HG03521 (cell line): ENCODE data around the gene AARS1.
"Not testable (repeated sequence)": the region's sequence is repeated elsewhere in the genome, so short reads cannot be mapped to it uniquely, and the experiment has no call there.

ENCODE experiments used
- ATAC-seq: cut with Tn5 transposase; IDR thresholded peaks from one replicate; pipeline ENCODE4 v1.9.1; 2021; ENCODE audit warnings: mild to moderate bottlenecking, moderate library complexity; ENCODE audit not compliant: unreplicated experiment

Gene AARS1

DNA sequence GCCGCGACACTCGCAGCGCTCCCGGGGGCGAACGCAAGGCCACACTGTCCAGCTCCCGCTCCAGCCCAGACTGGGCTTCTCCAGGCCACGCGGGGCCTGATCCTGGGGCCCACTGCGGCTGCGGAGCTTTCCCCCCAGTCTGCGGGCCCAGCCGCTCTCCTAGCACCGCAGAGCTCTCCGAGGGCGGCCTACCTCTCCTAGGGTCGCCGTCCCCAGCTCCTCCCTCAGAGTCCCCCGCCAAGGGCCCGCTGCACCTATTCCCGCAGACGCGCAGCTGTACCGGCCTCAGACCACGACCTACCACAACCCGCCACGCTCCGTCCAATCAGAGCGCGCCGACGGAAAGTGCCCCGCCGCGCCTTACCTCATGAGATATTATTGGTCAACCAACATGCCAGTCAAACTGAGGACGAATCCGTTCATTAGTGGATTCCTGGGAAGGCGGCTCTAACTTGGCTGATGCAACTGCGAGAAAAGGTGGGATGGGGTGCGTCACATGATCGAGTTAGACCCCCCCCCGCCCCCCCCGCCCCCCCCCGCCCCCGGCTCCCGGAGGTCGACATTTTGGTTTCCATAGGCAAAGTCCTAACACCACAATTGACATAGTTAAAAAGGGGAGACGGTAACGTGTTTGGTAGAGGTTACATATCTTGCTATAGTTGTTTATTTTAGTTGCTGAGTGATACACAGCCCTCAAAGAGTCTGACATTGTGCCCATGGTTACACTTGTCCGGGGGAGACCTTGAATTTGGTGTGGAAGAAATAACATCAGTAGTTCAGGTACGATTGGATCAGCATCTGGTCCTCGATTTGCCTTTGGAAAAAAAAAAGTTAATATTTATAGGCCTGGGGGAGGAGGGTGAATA, at the start of gene AARS1:
Gene AARS1, minus strand, starts transcription at position 278 of the 866 bp plus-strand sequence. CDS start 6,743 bp downstream, outside the sequence.
- ATAC-seq = peak; percentile 98

DNA sequence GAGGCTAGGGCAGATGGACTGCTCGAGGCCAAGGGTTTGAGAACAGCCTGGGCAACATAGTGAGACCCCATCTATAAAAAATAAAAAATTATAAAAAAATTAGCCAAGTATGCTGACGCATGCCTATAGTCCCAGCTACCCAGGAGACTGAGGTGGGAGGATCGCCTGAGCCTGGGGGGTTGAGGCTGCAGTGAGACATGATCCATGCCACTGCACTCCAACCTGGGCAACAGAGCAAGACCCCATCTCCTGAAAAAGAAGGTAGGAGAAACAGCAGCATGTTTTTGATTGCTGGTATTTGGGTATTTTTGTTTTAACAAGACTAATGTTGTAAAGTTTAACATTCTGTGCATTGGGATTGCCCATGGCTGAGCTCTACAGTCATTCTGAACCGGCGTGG, 48.5 kb upstream of the AARS1 start:
- ATAC-seq = no peak

GRCh38 chr16:70332728-70333127, 43.4 kb upstream of the AARS1 start:
- not testable (repeated sequence) for ATAC-seq

GRCh38 chr16:70331588-70332358, 42.5 kb upstream of the AARS1 start:
- no peak for ATAC-seq

DNA sequence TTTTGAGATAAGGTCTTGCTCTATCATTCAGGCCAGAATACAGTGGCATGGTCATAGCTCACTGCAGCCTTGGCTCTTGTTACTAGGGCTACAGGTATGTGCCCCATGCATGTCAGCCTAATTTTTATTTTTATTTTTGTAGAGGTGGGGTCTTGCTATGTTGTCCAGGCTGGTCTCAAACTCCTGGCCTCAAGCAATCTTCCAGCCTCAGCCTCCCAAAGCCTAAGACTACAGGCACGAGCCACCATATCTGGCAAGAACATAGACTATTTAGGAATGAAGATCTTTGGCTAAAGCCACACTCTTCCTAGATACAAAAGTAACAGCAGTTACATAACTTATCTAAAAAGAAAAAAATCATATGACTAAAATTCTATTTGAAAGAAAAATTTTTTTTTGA, 41.8 kb upstream of the AARS1 start:
- ATAC-seq = no peak

GRCh38 chr16:70324998-70325747, 35.9 kb upstream of the AARS1 start:
- ATAC-seq = no peak

GRCh38 chr16:70320121-70320520, 30.8 kb upstream of the AARS1 start:
- no peak for ATAC-seq

GRCh38 chr16:70307726-70308125, 18.4 kb upstream of the AARS1 start:
- not testable (repeated sequence) for ATAC-seq

DNA sequence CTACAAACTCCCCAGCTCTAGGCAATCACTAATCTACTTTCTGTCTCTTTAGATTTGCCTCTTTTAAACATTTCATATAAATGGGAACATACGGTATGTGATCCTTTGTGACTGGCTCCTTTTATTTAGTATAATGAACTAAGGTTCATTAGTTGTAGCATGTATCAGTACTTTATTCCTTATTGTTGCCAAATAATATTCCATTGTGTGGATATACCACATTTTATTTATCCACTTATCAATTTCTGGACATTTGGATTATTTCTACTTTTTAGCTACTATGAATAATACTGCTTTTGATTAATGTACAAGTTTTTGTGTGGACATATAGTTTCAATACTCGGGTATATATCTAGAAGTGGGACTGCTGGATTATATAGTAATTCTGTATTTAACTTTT, 17.6 kb upstream of the AARS1 start:
- no peak for ATAC-seq

GRCh38 chr16:70304892-70305448, 15.7 kb upstream of the AARS1 start:
- ATAC-seq = no peak

- no peak for ATAC-seq
These were observed 13.4 kb upstream of the AARS1 start for GRCh38 chr16:70302745-70303144.

DNA sequence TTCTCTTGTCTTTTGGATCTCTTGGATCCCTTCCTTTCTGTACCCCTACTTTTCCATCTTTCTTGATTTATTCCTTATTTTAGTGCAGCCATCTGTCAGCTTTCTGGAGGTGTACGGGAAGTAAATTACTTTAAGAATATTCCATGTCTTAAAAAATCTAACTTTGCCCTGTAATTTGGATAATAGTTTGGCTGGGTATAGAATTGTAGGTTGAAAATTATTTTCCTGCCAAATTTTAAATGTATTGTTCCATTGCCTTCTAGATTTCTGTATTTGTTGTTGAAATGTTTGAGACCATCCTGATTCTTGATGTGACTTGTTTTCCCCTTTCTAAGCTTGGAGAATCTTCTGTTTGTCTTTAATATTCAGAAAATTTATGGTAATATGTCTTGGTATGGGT, 11.8 kb upstream of the AARS1 start:
- ATAC-seq = no peak

DNA sequence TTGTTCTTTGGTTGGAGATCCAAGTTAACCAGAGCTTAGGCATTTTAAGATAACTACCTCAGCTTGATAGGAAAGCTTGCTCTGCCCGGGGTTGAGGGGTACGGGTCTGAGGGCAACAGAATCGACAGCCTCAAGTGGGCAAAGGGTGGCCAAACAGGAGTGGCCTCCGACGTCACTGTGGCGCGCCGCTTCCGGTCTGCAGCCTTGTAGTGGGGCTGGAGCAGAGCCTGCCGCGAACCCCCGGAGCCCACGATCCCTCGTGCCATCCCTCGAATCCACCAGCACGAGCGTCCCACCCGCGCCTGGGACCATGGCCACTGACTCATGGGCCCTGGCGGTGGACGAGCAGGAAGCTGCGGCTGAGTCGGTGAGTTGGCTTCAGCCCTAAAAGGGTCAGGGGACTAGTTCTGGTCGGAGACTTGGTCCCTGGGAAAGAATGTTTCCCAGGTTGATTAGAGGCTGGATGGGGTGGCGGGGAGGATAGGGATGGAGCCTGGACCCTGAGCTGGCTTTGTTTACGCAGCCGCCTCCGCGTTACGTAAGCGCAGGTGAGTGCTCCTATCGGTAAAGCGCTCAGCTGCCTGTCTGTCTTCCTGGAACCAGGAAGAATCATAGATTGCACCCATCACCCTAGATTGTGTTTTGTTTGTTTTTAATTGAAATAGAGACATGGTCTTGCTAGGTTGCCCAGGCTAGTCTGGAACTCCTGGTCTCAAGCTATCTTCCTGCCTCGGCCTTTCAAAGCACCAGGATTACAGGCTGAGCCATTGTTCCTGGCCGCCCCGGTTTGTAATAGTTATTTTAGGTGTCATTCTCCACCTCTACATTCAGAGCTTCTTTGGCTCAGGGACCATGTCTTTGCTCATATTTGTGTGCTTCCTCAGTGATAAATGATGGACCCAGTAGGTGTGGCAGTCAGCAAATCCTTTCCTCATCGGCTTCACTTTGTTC, 10.0 kb upstream of the AARS1 start, which contains the start of gene DDX19B:
Gene DDX19B, plus strand, starts transcription at position 199 of the 951 bp plus-strand sequence. Its CDS starts 112 bp downstream, at position 311.
- peak; percentile 71 for ATAC-seq

DNA sequence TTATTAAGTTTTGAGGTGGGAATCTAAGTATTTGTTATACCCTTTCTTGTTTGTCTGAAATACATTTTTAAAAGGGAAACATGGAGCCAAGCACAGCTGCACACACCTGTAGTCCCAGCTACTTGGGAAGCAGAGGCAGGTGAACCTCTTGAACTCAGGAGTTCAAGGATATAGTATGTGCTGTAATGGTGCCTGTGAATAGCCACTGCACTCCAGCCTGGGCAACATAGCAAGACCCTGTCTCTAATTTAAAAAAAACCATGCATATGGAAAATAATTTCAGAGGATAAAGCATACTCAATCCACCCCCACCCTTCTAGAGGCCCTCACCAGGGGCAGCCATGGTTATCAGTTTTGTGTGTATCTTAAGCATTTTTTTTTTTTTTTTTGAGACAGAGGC, 6.3 kb upstream of the AARS1 start:
- ATAC-seq = no peak

DNA sequence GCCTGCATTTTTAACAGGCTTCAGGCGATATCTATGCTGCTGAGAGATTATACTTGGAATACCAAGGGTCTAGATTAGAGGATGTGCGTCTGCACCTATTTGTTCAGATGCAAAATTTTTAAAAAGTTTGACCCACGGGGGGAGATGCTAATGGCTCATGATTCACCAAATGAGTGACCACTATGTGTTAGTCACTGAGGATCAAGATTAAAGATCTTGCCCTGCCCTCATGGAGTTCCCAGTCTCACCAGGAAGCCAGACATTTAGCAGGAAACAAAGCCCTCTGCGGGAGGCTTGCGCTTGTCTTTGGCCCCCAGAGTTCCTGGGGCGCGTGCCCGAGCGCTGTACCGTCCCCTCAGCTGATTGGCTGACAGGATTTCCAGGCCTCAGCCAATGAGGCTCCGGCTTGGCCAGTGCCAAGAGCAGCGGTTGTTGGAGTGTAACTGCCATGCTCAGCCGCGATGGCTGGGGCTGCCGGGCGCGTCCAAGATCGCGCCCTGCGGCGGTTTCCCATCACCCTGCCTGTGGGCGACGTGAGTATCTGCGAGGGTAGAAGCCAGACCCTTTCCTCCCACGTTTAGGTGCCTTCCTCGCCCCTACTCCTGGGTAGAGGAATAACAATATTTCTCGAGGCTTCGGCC, 5.2 kb upstream of the AARS1 start:
- ATAC-seq = no peak

GRCh38 chr16:70292148-70292547, 2.8 kb upstream of the AARS1 start:
- not testable (repeated sequence) for ATAC-seq

DNA sequence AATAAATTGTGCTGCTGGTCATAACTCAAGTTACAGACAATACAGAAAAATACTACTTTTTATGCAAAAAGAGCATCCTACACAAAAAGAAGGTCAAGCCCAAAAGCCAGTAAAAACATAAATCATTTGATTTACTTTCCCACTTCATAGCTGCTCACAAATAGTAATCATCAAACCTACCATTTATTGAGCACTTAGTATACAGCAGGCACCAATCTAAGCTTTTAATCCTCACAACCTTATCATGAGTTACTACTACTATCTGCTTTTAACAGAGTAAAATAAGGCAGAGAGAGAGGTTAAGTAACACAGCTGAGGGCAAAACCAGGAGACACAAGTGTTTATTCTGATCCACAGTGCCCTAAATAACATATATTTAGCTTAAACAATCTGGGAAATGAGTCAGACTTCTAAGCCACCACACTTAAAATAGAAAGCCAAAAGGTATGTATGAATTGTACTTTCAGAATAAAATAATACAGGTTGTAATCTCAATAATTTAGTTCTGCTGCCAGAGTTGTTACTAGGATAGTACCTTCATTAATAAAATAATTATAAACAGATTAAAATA, 1.7 kb upstream of the AARS1 start:
- ATAC-seq = no peak

DNA sequence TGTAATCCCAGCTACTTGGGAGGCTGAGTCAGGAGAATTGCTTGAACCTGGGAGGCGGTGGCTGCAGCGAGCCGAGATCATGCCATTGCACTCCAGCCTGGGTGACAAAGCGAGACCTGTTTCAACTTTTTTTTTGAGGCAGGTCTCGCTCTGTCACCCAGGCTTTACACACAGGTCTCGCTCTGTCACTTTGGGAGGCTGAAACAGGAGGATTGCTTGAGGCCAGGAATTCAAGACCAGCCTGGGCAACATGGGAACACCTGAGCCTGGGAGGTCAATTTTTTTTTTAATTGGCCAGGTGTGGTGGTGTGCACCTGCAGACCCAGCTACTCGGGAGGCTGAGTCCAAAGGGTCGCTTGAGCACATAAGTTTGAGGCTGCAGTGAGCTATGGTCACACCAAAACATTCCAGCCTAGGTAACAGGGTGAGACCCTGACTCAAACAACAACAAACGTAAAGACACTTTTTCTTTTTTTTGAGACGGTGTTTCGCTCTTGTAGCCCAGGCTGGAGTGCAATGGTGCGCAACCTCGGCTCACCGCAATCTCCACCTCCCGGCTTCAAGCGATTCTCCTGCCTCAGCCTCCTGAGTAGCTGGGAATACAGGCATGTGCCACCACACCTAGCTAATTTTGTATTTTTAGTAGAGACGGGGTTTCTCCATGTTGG, 1.9 kb downstream of the AARS1 start:
- ATAC-seq = not testable (repeated sequence)
